HG03457 (cell line): ENCODE data around the gene PRAMEF15.
"Not testable (repeated sequence)": the region's sequence is repeated elsewhere in the genome, so short reads cannot be mapped to it uniquely, and the experiment has no call there.

Experiments
- ATAC-seq: cut with Tn5 transposase; IDR thresholded peaks from one replicate; pipeline ENCODE4 v1.9.1; 2021; ENCODE audit warnings: moderate number of reproducible peaks; ENCODE audit not compliant: unreplicated experiment

Gene PRAMEF15

GRCh38 chr1:13315281-13315680 lies at the start of gene PRAMEF15:
PRAMEF15 (plus strand) TSS chr1:13315581; CDS start chr1:13318408, 2,827 bp downstream.
- ATAC-seq = not testable (repeated sequence)

- not testable (repeated sequence) for ATAC-seq
These were observed 38.4 kb upstream of the PRAMEF15 start for GRCh38 chr1:13277016-13277415.

GRCh38 chr1:13279617-13280016 lies 35.8 kb upstream of the PRAMEF15 start:
- not testable (repeated sequence) for ATAC-seq

- ATAC-seq = not testable (repeated sequence)
These were observed 30.3 kb upstream of the PRAMEF15 start, which contains the start of gene PRAMEF8 for GRCh38 chr1:13285037-13285436. PRAMEF8 (minus strand) TSS chr1:13285137; CDS start chr1:13284091, 1,046 bp downstream.

- not testable (repeated sequence) for ATAC-seq
These were observed 26.4 kb upstream of the PRAMEF15 start for GRCh38 chr1:13289030-13289429.

GRCh38 chr1:13297216-13297931 lies 18.0 kb upstream of the PRAMEF15 start:
- ATAC-seq = not testable (repeated sequence)

- ATAC-seq = not testable (repeated sequence)
These were observed 16.7 kb upstream of the PRAMEF15 start for GRCh38 chr1:13298699-13299098.

GRCh38 chr1:13302197-13302596 lies 13.2 kb upstream of the PRAMEF15 start:
- not testable (repeated sequence) for ATAC-seq

- not testable (repeated sequence) for ATAC-seq
These were observed 12.1 kb upstream of the PRAMEF15 start, which contains the start of gene PRAMEF33 for GRCh38 chr1:13303239-13303638. PRAMEF33 (plus strand) TSS chr1:13303539; CDS start chr1:13305955, 2,416 bp downstream.

GRCh38 chr1:13342496-13342895 lies 27.1 kb downstream of the PRAMEF15 start:
- ATAC-seq = not testable (repeated sequence)

- not testable (repeated sequence) for ATAC-seq
These were observed 31.7 kb downstream of the PRAMEF15 start, which contains the start of gene PRAMEF14 for GRCh38 chr1:13347034-13347433. PRAMEF14 (minus strand) TSS chr1:13347134; CDS start chr1:13345314, 1,820 bp downstream.

GRCh38 chr1:13353476-13353875 lies 38.1 kb downstream of the PRAMEF15 start:
- not testable (repeated sequence) for ATAC-seq

- ATAC-seq = not testable (repeated sequence)
These were observed 39.1 kb downstream of the PRAMEF15 start for GRCh38 chr1:13354475-13354874.

GRCh38 chr1:13356774-13357173 lies 41.4 kb downstream of the PRAMEF15 start:
- not testable (repeated sequence) for ATAC-seq

- not testable (repeated sequence) for ATAC-seq
These were observed 47.0 kb downstream of the PRAMEF15 start for GRCh38 chr1:13362364-13362763.

GRCh38 chr1:13364928-13365327 lies 49.5 kb downstream of the PRAMEF15 start:
- not testable (repeated sequence) for ATAC-seq

GRCh38 chr1:13366536-13366935 lies 51.2 kb downstream of the PRAMEF15 start:
- not testable (repeated sequence) for ATAC-seq

- ATAC-seq = not testable (repeated sequence)
These were observed 53.2 kb downstream of the PRAMEF15 start for GRCh38 chr1:13368544-13368943.
